K562 (cell line): ENCODE data around the gene IARS1. TPM values are rescaled to one million over a fixed set of nuclear protein-coding genes. Genes with fewer than 3 reads are reported as not detected.

Experiments
- BACH1 ChIP-seq: fragments of 200-800 bp; sonication (Bioruptor generic); IDR thresholded peaks from 2 replicates; pipeline ENCODE4 v1.6.1; 2016; ENCODE audit warnings: missing genetic modification characterization, missing compliant biosample characterization
- CREBBP ChIP-seq: IDR thresholded peaks from one replicate; pipeline ENCODE4 v1.6.1; 2012; ENCODE audit warnings: low read depth, mild to moderate bottlenecking, control low read depth, inconsistent platforms, low read length
- JUN ChIP-seq, 2 experiments: sonication (generic) in 1 of 2; formaldehyde crosslinking in 1 of 2; IDR thresholded peaks; 2 replicates each; pipeline versions ENCODE4 v1.6.1 to v1.8.0; 2012 to 2022; ENCODE audit warnings: borderline replicate concordance in 2 of 2, mild to moderate bottlenecking in 2 of 2, improper control_type of control experiment in 1 of 2, low read depth in 1 of 2, low read length in 1 of 2, missing genetic modification reagents in 1 of 2
- NR0B1 ChIP-seq: fragments of 450-650 bp; IDR thresholded peaks from one replicate; pipeline ENCODE4 v1.6.1; 2018; ENCODE audit warnings: mild to moderate bottlenecking, moderate library complexity; ENCODE audit not compliant: partially characterized antibody
- NR4A1 ChIP-seq, 2 experiments: fragments of 250-450 bp in 1 of 2; fragments of 450-650 bp in 1 of 2; sonication (Bioruptor Pico) in 1 of 2; IDR thresholded peaks; 2 replicates each; pipeline versions ENCODE4 v1.4.0 to v1.6.1; 2016 to 2020; ENCODE audit warnings: mild to moderate bottlenecking in 2 of 2, missing compliant biosample characterization in 1 of 2, missing genetic modification characterization in 1 of 2, moderate library complexity in 1 of 2
- RBFOX2 ChIP-seq: fragments of 200-400 bp; formaldehyde crosslinking; IDR thresholded peaks from 2 replicates; pipeline ENCODE4 v1.6.1; 2017; ENCODE audit warnings: low read depth, mild to moderate bottlenecking, low read length, moderate library complexity
- SRF ChIP-seq, 2 experiments: fragments of 250-450, 450-650 bp in 1 of 2; sonication (Bioruptor Pico) in 1 of 2; sonication (generic) in 1 of 2; formaldehyde crosslinking; IDR thresholded peaks; 2 replicates each; pipeline versions ENCODE4 v1.5.0 to v1.5.1; 2020 to 2022; ENCODE audit warnings: mild to moderate bottlenecking in 1 of 2, missing genetic modification reagents in 1 of 2
- SRSF1 ChIP-seq: fragments of 200-400 bp; formaldehyde crosslinking; IDR thresholded peaks from 2 replicates; pipeline ENCODE4 v1.6.1; 2017; ENCODE audit warnings: mild to moderate bottlenecking, low read depth, low read length, moderate library complexity
- SRSF9 ChIP-seq: fragments of 200-400 bp; formaldehyde crosslinking; IDR thresholded peaks from 2 replicates; pipeline ENCODE4 v1.6.1; 2017; ENCODE audit warnings: low read depth, low read length, borderline replicate concordance
- TBL1XR1 ChIP-seq, 2 experiments: IDR thresholded peaks; 2 replicates each; pipeline ENCODE4 v1.6.1; 2012; ENCODE audit warnings: improper control_type of control experiment in 2 of 2, low read length in 2 of 2, mild to moderate bottlenecking in 1 of 2
- TGIF2 ChIP-seq: sonication (generic); formaldehyde crosslinking; IDR thresholded peaks from 2 replicates; pipeline ENCODE4 v1.8.1; 2022; ENCODE audit warnings: mild to moderate bottlenecking, missing genetic modification reagents, moderate library complexity
- THRA ChIP-seq: fragments of 450-650 bp; IDR thresholded peaks from 2 replicates; pipeline ENCODE4 v1.6.1; 2017; ENCODE audit warnings: mild to moderate bottlenecking, moderate library complexity
- ZFP30 ChIP-seq: fragments of 250-450 bp; sonication (Bioruptor Pico); IDR thresholded peaks from 2 replicates; pipeline ENCODE4 v1.8.0; 2022; ENCODE audit warnings: moderate library complexity, mild to moderate bottlenecking, inconsistent platforms, borderline replicate concordance
- ZNF146 ChIP-seq: IDR thresholded peaks from one replicate; pipeline ENCODE4 v1.6.1; 2018; ENCODE audit warnings: missing compliant biosample characterization; ENCODE audit not compliant: unreplicated experiment
- ZNF407 ChIP-seq: fragments of 450-650 bp; IDR thresholded peaks from 2 replicates; pipeline ENCODE4 v1.6.1; 2016; ENCODE audit warnings: low read depth
- ZNF79 ChIP-seq: fragments of 250-450 bp; sonication (Bioruptor Pico); IDR thresholded peaks from 2 replicates; pipeline ENCODE4 v1.4.0; 2020; ENCODE audit warnings: low read depth, mild to moderate bottlenecking, moderate library complexity
- polyA plus RNA-seq, 8 experiments: library from polyadenylated mRNA; depleted of rRNA in 4 of 8; stranded (reverse) in 5 of 8; unstranded in 3 of 8; fragments of >200 nt; fragmentation: Nextera tagmentation in 2 of 8; fragmentation: Illumina TruSeq in 1 of 8; extraction: Ambion mirVana in 2 of 8; extraction: Trizol in 1 of 8; gene quantifications; 2 replicates each; pipeline versions ENCODE4 v1.2.1 to v1.2.3, GENCODE V29; 2011 to 2014; ENCODE audit warnings: inconsistent platforms in 1 of 8, missing spikeins in 1 of 8
- total RNA-seq, 7 experiments: library from RNA; depleted of rRNA in 6 of 7; stranded (reverse); fragments of >200 nt in 6 of 7; fragmentation: Illumina TruSeq in 2 of 7; extraction: Trizol in 2 of 7; gene quantifications; 2 replicates each; pipeline versions ENCODE4 v1.2.1 to v1.2.3, GENCODE V29; 2011 to 2021; ENCODE audit warnings: low replicate concordance in 1 of 7

Gene IARS1
- total and polyA plus RNA-seq, 9 of the 15 experiments (the other 6 are each of a cell fraction or from before 2014, with no cell fraction given), result 119 to 371 (median 234) TPM

- TF ChIP-seq NR0B1 (no peak), THRA (no peak), ZFP30 (CRISPR knock-in tag) (no peak), SRSF1 (no peak), TGIF2 (CRISPR knock-in tag) (no peak), CREBBP (no peak), SRSF9 (no peak), ZNF407 (no peak), ZNF146 (CRISPR knock-in tag) (no peak), BACH1 (tag) (no peak), TBL1XR1 (IDR thresholded peaks at IDR 0.05; ENCODE audit: low read length in 2 of 2) (no peak), RBFOX2 (no peak), NR4A1 (CRISPR knock-in tag; IDR thresholded peaks at IDR 0.05) (no peak), NR4A1 (tag; IDR thresholded peaks at IDR 0.05) (no peak), SRF (CRISPR knock-in tag; IDR thresholded peaks at IDR 0.05) (no peak), JUN (IDR thresholded peaks at IDR 0.05; ENCODE audit: borderline replicate concordance, low read depth, low read length) (no peak), JUN (CRISPR knock-in tag; IDR thresholded peaks at IDR 0.05; ENCODE audit: borderline replicate concordance) (no peak), ZNF79 (CRISPR knock-in tag) (no peak)
Observed at GRCh38 chr9:92295240-92295790, 1.8 kb upstream of the IARS1 start (continued).
